NCI-H1048 (cell line): ENCODE data around the gene USP13.

ENCODE experiments used
- DNase-seq: peaks from one replicate; lab custom pipeline; 2025; lab: John Stamatoyannopoulos, UW

Gene USP13

GRCh38 chr3:179796421-179796820 is 143.6 kb downstream of the USP13 start:
- DNase-seq: no peak

GRCh38 chr3:179797192-179797591 is 144.4 kb downstream of the USP13 start:
- DNase-seq: no peak

DNA sequence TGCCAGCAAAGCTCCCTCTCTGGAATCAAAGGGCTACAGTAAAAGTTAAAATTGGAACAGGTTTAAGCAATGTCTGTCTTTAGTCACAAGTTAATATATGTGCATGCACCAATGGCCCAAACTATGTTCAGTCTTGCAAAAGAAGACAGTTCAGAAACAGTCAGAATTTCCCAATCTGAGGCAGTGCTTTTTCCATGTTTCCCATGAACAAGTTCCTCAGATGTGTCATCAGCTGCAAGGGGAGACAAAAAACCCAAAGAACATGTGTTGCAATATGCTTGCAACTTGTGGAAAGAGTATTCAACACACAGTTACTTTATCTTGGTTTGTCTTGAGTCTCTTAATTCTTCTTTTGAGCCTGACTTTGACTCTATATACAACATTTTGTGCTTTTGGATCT is 148.4 kb downstream of the USP13 start:
- no peak for DNase-seq

GRCh38 chr3:179801856-179802255 is 149.0 kb downstream of the USP13 start:
- DNase-seq: no peak

GRCh38 chr3:179806177-179806576 is 153.3 kb downstream of the USP13 start:
- DNase-seq: no peak

- DNase-seq: no peak
Measured at GRCh38 chr3:179807588-179807987, 154.7 kb downstream of the USP13 start.

- DNase-seq: no peak
Measured at GRCh38 chr3:179809639-179810038, 156.8 kb downstream of the USP13 start.

DNA sequence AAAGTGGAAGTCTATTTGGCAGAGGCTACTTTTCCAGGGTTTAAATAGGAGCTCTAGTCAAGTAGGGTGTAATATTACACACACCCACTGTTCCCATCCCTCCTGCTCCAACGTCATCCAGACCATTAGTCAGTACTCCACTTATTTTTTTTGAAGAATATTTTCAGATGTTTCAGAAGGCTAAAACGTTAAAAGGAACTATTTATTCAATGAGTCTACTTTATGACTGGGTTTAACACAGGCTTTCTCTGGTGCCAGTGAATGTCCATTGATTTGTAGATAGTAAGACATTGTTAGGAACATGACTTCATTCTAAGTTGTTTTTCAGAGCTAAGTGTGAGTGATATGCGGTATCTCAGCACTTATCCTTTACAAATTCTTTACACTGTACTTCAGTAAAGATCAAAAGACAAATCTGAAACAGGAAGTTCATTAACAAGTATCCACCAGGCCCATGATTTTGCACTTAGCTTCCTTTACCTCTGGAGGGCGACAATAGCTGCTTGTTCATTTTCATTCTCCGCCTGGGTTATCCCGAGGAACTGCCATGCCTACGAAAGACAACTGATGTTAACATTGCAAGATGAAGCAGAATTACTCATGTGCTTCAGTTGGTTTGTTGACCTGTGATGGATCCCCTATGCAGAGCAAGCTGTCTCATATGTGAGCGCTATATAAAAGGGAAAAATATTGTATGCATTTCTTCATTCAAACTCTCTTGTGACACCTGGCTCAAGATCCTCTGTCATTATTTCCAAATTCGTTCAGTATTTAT is 158.7 kb downstream of the USP13 start:
- no peak for DNase-seq

- DNase-seq: no peak
Measured at GRCh38 chr3:179812096-179812382, 159.2 kb downstream of the USP13 start.

- DNase-seq: no peak
Measured at GRCh38 chr3:179819379-179819778, 166.5 kb downstream of the USP13 start.

DNA sequence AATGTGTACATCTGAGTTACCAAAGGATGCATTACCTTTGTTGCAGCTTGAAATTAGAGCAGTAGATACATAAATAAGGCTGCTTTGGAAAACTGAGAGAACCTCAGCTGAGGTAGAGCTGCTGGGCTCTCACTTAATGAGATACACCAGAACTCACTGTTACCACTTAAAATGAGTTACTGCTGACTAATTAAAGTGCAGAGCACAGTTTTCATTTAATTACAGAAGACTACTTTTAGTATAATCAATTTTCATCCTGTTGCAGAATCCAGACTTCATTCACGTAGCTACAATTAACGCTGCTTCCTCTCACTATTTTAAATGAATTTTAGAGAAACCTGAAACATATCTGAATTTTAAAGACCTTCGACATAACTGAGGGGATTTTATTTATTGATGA is 169.5 kb downstream of the USP13 start:
- no peak for DNase-seq

DNA sequence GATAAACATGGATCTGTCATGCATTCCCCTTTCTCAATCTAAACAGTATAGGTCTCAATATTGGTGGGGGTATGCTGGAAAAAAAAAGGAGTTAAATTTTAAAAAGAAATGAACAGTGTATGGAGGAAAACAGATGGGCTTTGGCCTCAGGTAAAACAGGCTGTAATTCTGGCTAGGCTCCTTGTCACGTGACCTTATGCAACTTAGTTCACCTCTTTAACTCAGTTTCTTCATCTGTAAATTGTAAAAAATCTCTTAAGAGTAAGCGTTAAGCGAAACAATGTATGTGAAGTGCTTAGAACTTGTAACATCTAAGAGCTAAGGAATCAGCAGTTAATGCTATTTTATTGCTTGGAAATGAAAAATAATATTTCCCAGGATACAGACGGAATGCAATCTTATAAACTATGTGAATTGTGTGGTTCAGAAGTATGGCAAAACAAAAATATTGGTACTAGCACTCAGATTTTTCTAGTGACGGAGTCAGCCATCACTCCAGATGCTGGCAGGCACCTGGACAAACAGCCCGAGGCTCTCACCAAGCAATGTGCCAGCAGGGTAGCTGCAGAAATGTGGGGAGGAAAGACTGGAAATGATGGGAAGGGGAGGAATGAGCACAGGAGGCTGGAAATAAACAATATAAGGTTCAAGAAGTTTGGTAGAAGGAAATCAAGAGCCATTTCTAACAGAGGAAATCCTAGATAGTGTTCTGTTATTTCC is 172.8 kb downstream of the USP13 start:
- DNase-seq: no peak

GRCh38 chr3:179826247-179826637 is 173.4 kb downstream of the USP13 start:
- no peak for DNase-seq

- DNase-seq: no peak
Measured at GRCh38 chr3:179828738-179829137, 175.9 kb downstream of the USP13 start.

DNA sequence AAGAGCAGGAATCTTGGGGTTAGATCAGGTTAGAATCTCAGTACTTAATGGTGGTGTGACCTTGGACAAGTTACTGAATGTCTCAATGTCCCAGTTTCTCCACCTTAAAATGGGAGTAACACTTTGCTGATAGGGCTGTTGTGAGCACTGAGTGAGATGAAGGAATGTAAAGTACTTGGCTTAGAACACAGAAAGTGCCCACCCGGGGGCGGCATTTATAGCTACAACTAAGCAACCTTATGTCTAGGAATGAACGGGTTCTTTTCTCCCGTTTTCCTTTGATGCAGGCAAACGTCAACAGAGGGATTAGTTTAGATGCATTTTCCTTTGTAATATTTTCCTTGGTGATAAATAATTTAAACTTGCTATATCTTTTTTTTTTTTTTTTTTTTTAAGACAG is 176.6 kb downstream of the USP13 start:
- DNase-seq: no peak

GRCh38 chr3:179832333-179832854 is 179.6 kb downstream of the USP13 start:
- no peak for DNase-seq

DNA sequence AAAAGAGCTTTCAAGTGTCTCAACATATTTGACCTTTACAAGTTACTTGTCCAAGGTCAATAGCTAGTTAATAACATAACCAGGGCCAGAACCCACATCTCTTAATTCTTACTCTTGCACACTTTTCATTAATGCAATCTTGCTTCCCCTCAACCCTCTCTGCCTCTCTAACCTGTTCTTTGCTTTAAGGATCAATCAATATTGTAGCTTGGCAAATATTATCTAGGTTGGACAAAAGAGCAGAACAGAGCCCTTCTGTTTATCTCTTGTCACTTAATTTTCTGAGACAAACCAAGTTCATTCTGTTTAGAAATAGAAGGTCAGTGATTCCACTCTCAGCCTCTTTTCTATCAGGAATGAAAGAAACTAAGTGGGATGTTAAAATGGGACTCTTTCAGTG is 180.5 kb downstream of the USP13 start:
- DNase-seq: no peak

GRCh38 chr3:179837374-179837773 is 184.5 kb downstream of the USP13 start:
- no peak for DNase-seq
